ENCODE data around the gene CHCHD1.
A peak's percentile ranks its signal among the peaks of the same experiment; 100 is the strongest.
"Not testable (repeated sequence)": the region's sequence is repeated elsewhere in the genome, so short reads cannot be mapped to it uniquely, and the experiment has no call there.

The CHCHD1 gene

GRCh38 chr10:73810735-73811465 lies 29.1 kb downstream of the CHCHD1 start:
- peak; percentile 11 to 33 (median 27) for DNase-seq (ENCODE audit: low read depth in 3 of 3)

- no peak for DNase-seq (ENCODE audit: low read depth in 3 of 3)
Observed at GRCh38 chr10:73812657-73813056, 30.8 kb downstream of the CHCHD1 start.

- DNase-seq (ENCODE audit: low read depth in 3 of 3): no peak
Observed at GRCh38 chr10:73813333-73813732, 31.5 kb downstream of the CHCHD1 start.

GRCh38 chr10:73814276-73814895 lies 32.5 kb downstream of the CHCHD1 start:
- no peak for DNase-seq (ENCODE audit: low read depth in 3 of 3)

GRCh38 chr10:73814896-73815718 lies 33.3 kb downstream of the CHCHD1 start:
- DNase-seq (ENCODE audit: low read depth in 3 of 3): no peak

- DNase-seq (ENCODE audit: low read depth in 3 of 3): no peak
Observed at GRCh38 chr10:73815719-73816030, 33.8 kb downstream of the CHCHD1 start.

GRCh38 chr10:73816917-73817729 lies 35.3 kb downstream of the CHCHD1 start:
- no peak for DNase-seq (ENCODE audit: low read depth in 3 of 3)

- DNase-seq (ENCODE audit: low read depth in 3 of 3): no peak
Observed at GRCh38 chr10:73817826-73818225, 36.0 kb downstream of the CHCHD1 start.

- no peak for DNase-seq (ENCODE audit: low read depth in 3 of 3)
Observed at GRCh38 chr10:73818402-73818801, 36.6 kb downstream of the CHCHD1 start.

GRCh38 chr10:73819081-73819480 lies 37.2 kb downstream of the CHCHD1 start:
- DNase-seq (ENCODE audit: low read depth in 3 of 3): no peak

GRCh38 chr10:73819513-73820093 lies 37.8 kb downstream of the CHCHD1 start:
- DNase-seq (ENCODE audit: low read depth in 3 of 3): no peak

- no peak for DNase-seq (ENCODE audit: low read depth in 3 of 3)
Observed at GRCh38 chr10:73823391-73823790, 41.5 kb downstream of the CHCHD1 start.

- DNase-seq (ENCODE audit: low read depth in 3 of 3): no peak
Observed at GRCh38 chr10:73824146-73824725, 42.4 kb downstream of the CHCHD1 start.

GRCh38 chr10:73827346-73828089 lies 45.7 kb downstream of the CHCHD1 start:
- no peak for DNase-seq (ENCODE audit: low read depth in 3 of 3)

- no peak for DNase-seq (ENCODE audit: low read depth in 3 of 3)
Observed at GRCh38 chr10:73828161-73828560, 46.3 kb downstream of the CHCHD1 start.

- not testable (repeated sequence) for DNase-seq (ENCODE audit: low read depth in 3 of 3)
Observed at GRCh38 chr10:73829090-73829489, 47.2 kb downstream of the CHCHD1 start.

Data from stimulated activated CD4-positive, alpha-beta T cell treated with anti-CD3 and anti-CD28 coated beads, TNF-alpha, amount 100 ng/mL, for 48 hours (primary cell).